HG03025 (cell line): ENCODE data around the gene LGI2.

Experiments used
- ATAC-seq: cut with Tn5 transposase; IDR thresholded peaks from one replicate; pipeline ENCODE4 v1.9.1; 2021; ENCODE audit warnings: mild to moderate bottlenecking, moderate library complexity; ENCODE audit not compliant: unreplicated experiment, low FRiP score

LGI2 gene

DNA sequence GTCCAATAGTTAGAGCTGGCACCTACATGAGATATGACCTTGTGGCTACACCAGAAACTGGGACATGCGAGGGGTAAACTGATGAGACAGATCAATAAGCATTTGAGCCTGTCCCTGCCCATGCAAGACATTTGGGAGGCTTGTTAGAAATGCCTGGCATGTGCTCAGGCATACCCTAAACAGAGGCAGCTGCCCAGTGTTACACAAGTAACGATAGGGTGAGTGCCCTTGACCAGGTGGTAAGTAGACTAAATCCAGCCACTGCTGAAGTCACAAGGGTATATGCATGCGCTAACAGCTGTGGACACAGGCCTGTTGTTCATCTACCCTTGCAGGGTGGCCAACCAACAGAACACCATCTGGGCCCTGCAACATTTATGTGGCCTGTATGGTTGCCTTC, 61.8 kb downstream of the LGI2 start:
- ATAC-seq: no peak

GRCh38 chr4:24968278-24968677, 62.5 kb downstream of the LGI2 start:
- ATAC-seq: no peak

GRCh38 chr4:24967346-24967745, 63.4 kb downstream of the LGI2 start:
- no peak for ATAC-seq

DNA sequence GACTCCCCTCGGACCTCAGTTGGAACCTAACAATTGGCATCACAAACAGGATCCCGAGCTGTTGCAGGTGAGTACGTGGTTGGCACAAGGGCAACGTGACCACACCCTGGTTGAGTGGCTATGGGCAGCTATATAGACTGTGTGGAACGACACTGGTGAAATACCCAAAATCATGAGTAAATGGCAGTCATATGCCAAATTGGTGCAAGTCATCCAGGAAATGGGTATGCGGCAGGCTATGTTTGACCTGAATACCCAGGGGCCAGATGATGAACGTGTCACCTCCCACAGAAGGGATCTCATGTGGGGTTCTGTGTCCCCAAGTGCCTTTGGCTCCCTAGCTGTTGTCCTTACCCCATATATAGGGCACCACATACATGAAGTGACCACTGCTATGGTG, 64.7 kb downstream of the LGI2 start:
- no peak for ATAC-seq

- no peak for ATAC-seq
These were observed 65.1 kb downstream of the LGI2 start for GRCh38 chr4:24965627-24966026.

GRCh38 chr4:24963277-24963676, 67.5 kb downstream of the LGI2 start:
- ATAC-seq: no peak

DNA sequence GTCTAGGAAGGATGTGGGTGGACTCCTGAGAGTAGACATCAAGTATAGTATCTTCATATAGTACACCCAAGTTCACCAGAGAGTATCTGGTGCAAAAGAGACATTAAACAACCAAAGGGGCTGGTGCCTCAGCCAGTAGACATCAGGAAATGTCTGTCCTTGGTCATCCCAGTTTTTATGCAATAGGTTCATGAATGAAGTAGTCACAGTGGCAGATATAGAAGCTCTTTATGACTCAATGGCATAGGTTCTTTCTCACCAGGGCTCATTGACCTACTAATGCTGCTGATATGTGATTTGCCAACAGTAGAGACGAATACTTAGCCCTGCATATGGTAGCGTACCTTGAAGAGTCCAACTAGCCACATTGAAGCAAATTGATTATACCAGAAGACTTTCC, 72.9 kb downstream of the LGI2 start:
- ATAC-seq: no peak

GRCh38 chr4:24956763-24957162, 74.0 kb downstream of the LGI2 start:
- no peak for ATAC-seq

DNA sequence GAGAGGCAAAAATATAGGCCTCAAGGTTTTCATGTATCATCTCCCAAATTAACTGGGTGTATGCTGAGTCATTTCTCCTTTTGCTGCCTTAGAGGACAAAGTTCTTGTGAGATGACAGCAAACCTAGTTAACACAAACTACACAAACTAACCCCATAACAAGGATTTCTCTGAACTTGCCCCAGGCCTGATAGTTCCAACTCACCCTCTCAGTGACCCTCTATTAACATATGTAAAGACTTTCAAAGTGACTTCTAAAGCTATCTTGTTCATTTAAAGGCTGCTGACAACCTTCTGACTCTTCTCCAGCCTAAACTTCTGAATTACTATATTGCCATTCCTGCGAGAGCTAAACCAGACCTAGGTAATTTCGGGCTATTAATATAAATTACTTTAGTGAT, 74.7 kb downstream of the LGI2 start:
- ATAC-seq: no peak

DNA sequence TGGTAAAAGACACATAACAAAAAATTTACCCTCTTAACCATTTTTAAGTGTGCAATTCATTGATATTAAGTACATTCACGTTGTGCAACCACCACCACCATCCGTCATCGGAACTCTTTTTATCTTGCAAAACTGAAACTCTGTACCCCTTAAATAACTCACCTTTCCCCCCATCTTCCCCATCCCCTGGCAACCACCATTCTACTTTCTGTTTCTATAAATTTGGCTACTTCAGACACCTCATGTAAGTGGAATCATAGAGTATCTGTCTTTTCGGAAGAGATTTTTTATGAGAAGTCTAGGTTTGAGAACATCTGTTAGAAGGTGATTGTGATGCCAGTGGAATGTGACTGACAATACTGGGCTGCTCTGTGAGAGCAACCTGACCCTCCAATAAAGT, 78.1 kb downstream of the LGI2 start:
- ATAC-seq: no peak

GRCh38 chr4:24949970-24950369, 80.8 kb downstream of the LGI2 start:
- no peak for ATAC-seq
